ENCODE measurements around the gene CDYL. TPM values are rescaled to one million over a fixed set of nuclear protein-coding genes. Genes with fewer than 3 reads are reported as not detected.

The CDYL gene
- total and polyA plus RNA-seq, 5 donors from 2014 or later = 3.1 to 27.0 (median 4.1) TPM

GRCh38 chr6:4885341-4885933 lies 109.2 kb downstream of the CDYL start:
- H3K27ac ChIP-seq (ENCODE audit: insufficient read depth, low read length, poor library complexity, severe bottlenecking) = no peak overlapping the region
- Mint-ChIP-seq H3K27ac (no peak overlapping the region), H3K27me3 (no peaks in the 10 kb centered on the region), H3K4me3 (no peak overlapping the region), H3K9me3 (peaks cover 0 to 3% (median 0%) of the 10 kb centered on the region in 7 donors), H3K36me3 (no peaks in the 10 kb centered on the region), H3K4me1 (peaks cover 13 to 75% (median 46%) of the 10 kb centered on the region in 4 donors)
- ATAC-seq (ENCODE audit: low read depth in 2 of 2) (no peak), DNase-seq (no peak)
- H3K4me3 ChIP-seq (ENCODE audit: low read depth, low read length) = no peak overlapping the region
- H3K9me3 ChIP-seq (ENCODE audit: control insufficient read depth in 2 of 2, low read length in 2 of 2) = no peaks in the 10 kb centered on the region
- no peaks in the 10 kb centered on the region for H3K4me1 ChIP-seq (ENCODE audit: control insufficient read depth, insufficient read depth, low read length, poor library complexity, severe bottlenecking)
- no peaks in the 10 kb centered on the region for H3K36me3 ChIP-seq (ENCODE audit: control insufficient read depth, insufficient read depth, low read length)
- no peaks in the 10 kb centered on the region for H3K27me3 ChIP-seq (ENCODE audit: control insufficient read depth, insufficient read depth, low read length)

GRCh38 chr6:4888841-4889240 lies 112.6 kb downstream of the CDYL start:
- Mint-ChIP-seq H3K27ac (peak overlapping the region in 1 of 3 donors; percentile 23), H3K36me3 (peaks cover 21% of the 10 kb centered on the region), H3K9me3 (peaks cover 0 to 3% (median 0%) of the 10 kb centered on the region in 7 donors), H3K4me3 (no peak overlapping the region), H3K4me1 (peaks cover 22 to 58% (median 31%) of the 10 kb centered on the region in 4 donors), H3K27me3 (no peaks in the 10 kb centered on the region)
- no peak for ATAC-seq (ENCODE audit: low read depth in 2 of 2)
- H3K27ac ChIP-seq (ENCODE audit: insufficient read depth, low read length, poor library complexity, severe bottlenecking) = no peak overlapping the region
- no peaks in the 10 kb centered on the region for H3K27me3 ChIP-seq (ENCODE audit: control insufficient read depth, insufficient read depth, low read length)
- no peak overlapping the region for H3K4me3 ChIP-seq (ENCODE audit: low read depth, low read length)
- H3K4me1 ChIP-seq (ENCODE audit: control insufficient read depth, insufficient read depth, low read length, poor library complexity, severe bottlenecking) = no peaks in the 10 kb centered on the region
- peaks cover 15% of the 10 kb centered on the region for H3K36me3 ChIP-seq (ENCODE audit: control insufficient read depth, insufficient read depth, low read length)
- no peak for DNase-seq
- no peaks in the 10 kb centered on the region for H3K9me3 ChIP-seq (ENCODE audit: control insufficient read depth in 2 of 2, low read length in 2 of 2)

DNA sequence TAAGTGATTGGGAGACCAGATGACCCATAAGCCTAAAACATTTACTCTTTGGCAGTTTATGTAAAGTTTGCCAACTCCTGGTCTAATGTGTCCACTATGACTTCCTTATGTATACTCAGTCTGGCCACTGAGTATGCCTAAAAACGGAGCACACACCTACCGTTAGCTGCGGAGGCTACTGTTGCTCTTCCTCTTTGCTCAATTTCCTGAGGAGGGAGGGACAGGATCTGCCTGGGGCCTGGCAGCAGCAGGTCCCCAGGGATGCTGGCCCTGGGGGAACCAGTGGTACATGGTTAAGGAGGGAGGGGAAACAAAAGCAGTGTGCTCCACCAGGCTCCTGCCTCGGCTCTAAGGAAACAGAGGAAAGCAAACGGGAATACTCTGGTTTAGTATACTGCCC lies 113.5 kb downstream of the CDYL start:
- ATAC-seq (ENCODE audit: low read depth in 2 of 2) = no peak
- no peak overlapping the region for H3K27ac ChIP-seq (ENCODE audit: insufficient read depth, low read length, poor library complexity, severe bottlenecking)
- H3K27me3 ChIP-seq (ENCODE audit: control insufficient read depth, insufficient read depth, low read length) = no peaks in the 10 kb centered on the region
- Mint-ChIP-seq H3K36me3 (peaks cover 29% of the 10 kb centered on the region), H3K9me3 (peaks cover 0 to 3% (median 0%) of the 10 kb centered on the region in 7 donors), H3K4me3 (no peak overlapping the region), H3K4me1 (peaks cover 17 to 51% (median 26%) of the 10 kb centered on the region in 4 donors), H3K27me3 (no peaks in the 10 kb centered on the region), H3K27ac (peak overlapping the region in 2 of 3 donors; percentile 47 to 79)
- no peak for DNase-seq
- H3K4me1 ChIP-seq (ENCODE audit: control insufficient read depth, insufficient read depth, low read length, poor library complexity, severe bottlenecking) = no peaks in the 10 kb centered on the region
- no peak overlapping the region for H3K4me3 ChIP-seq (ENCODE audit: low read depth, low read length)
- H3K9me3 ChIP-seq (ENCODE audit: control insufficient read depth in 2 of 2, low read length in 2 of 2) = no peaks in the 10 kb centered on the region
- peaks cover 23% of the 10 kb centered on the region for H3K36me3 ChIP-seq (ENCODE audit: control insufficient read depth, insufficient read depth, low read length)

DNA sequence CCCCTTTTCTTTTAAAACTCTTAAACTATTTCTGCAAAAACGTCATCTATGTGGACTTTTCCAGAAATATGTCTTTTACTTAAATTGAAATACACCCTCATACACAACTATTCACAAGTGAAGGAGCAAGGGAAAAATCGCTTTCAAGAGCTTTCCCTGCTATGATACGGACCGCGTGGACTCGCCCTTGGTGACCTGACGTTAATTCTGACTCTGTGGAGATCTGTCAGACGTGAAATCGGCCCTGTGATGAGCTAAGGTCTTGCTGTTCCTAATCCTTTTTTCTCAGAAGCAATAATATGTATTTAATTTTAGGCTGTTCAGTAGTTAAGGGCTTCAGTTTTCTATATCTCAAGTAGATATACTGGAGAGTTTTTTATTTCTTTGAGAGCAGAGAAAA lies 114.0 kb downstream of the CDYL start:
- Histone ChIP-seq H3K36me3 (ENCODE audit: control insufficient read depth, insufficient read depth, low read length) (peaks cover 23% of the 10 kb centered on the region), H3K4me3 (ENCODE audit: low read depth, low read length) (no peak overlapping the region), H3K9me3 (ENCODE audit: control insufficient read depth in 2 of 2, low read length in 2 of 2) (no peaks in the 10 kb centered on the region), H3K27me3 (ENCODE audit: control insufficient read depth, insufficient read depth, low read length) (no peaks in the 10 kb centered on the region), H3K27ac (ENCODE audit: insufficient read depth, low read length, poor library complexity, severe bottlenecking) (no peak overlapping the region), H3K4me1 (ENCODE audit: control insufficient read depth, insufficient read depth, low read length, poor library complexity, severe bottlenecking) (no peaks in the 10 kb centered on the region)
- ATAC-seq (ENCODE audit: low read depth in 2 of 2) (no peak), DNase-seq (no peak)
- Mint-ChIP-seq H3K4me3 (no peak overlapping the region), H3K36me3 (peaks cover 30% of the 10 kb centered on the region), H3K9me3 (peaks cover 0 to 3% (median 0%) of the 10 kb centered on the region in 7 donors), H3K4me1 (peaks cover 17 to 49% (median 26%) of the 10 kb centered on the region in 4 donors), H3K27ac (peak overlapping the region in 1 of 3 donors; percentile 29), H3K27me3 (no peaks in the 10 kb centered on the region)

DNA sequence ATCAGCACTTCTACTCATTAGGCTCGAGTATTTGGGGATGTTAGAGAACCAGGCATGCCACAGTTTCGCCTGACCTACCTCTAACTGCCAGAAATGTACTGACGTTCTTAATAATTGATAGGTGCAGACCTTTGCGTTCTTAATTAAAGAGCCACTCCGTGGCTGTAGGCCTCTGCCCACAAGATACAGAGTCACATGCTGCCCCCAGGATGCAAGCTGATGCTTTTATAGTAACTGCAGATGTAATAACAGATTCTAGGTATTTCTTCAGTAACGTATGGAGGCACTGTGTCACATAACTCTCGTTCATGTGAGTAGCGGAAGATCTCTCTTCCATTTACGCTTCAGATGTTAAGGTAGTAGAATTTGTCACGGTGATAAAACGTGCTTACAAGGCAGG lies 114.4 kb downstream of the CDYL start:
- ATAC-seq (ENCODE audit: low read depth in 2 of 2) (no peak), DNase-seq (no peak)
- Mint-ChIP-seq H3K4me1 (peaks cover 13 to 44% (median 23%) of the 10 kb centered on the region in 4 donors), H3K9me3 (peaks cover 0 to 3% (median 0%) of the 10 kb centered on the region in 7 donors), H3K4me3 (no peak overlapping the region), H3K27me3 (no peaks in the 10 kb centered on the region), H3K27ac (no peak overlapping the region), H3K36me3 (peaks cover 30% of the 10 kb centered on the region)
- H3K4me3 ChIP-seq (ENCODE audit: low read depth, low read length) = no peak overlapping the region
- H3K9me3 ChIP-seq (ENCODE audit: control insufficient read depth in 2 of 2, low read length in 2 of 2) = no peaks in the 10 kb centered on the region
- no peaks in the 10 kb centered on the region for H3K4me1 ChIP-seq (ENCODE audit: control insufficient read depth, insufficient read depth, low read length, poor library complexity, severe bottlenecking)
- no peak overlapping the region for H3K27ac ChIP-seq (ENCODE audit: insufficient read depth, low read length, poor library complexity, severe bottlenecking)
- H3K27me3 ChIP-seq (ENCODE audit: control insufficient read depth, insufficient read depth, low read length) = no peaks in the 10 kb centered on the region
- peaks cover 23% of the 10 kb centered on the region for H3K36me3 ChIP-seq (ENCODE audit: control insufficient read depth, insufficient read depth, low read length)

DNA sequence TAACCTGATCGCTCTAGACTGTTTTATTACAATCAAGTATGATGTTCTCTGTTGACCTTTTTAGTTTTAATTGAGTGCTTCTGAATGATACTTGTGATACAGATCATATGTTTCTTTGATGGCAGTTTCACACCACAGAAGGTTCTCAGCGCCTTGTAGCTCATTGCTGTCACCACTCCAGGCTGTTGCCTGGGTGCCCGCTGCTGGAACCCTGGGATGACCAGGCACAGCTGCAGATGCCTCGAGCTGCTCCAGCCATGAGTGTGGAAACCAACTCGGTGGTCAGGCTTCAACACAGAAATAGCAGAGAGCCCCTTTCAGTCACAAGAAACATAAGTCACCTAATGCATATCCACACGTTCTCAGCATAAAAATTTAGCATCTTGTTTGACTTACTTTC lies 114.9 kb downstream of the CDYL start:
- peaks cover 0 to 3% (median 0%) of the 10 kb centered on the region in 7 donors for H3K9me3 Mint-ChIP-seq
- no peak overlapping the region for H3K4me3 Mint-ChIP-seq
- Histone ChIP-seq H3K27me3 (ENCODE audit: control insufficient read depth, insufficient read depth, low read length) (no peaks in the 10 kb centered on the region), H3K27ac (ENCODE audit: insufficient read depth, low read length, poor library complexity, severe bottlenecking) (no peak overlapping the region), H3K9me3 (ENCODE audit: control insufficient read depth in 2 of 2, low read length in 2 of 2) (no peaks in the 10 kb centered on the region), H3K36me3 (ENCODE audit: control insufficient read depth, insufficient read depth, low read length) (peaks cover 27% of the 10 kb centered on the region), H3K4me1 (ENCODE audit: control insufficient read depth, insufficient read depth, low read length, poor library complexity, severe bottlenecking) (no peaks in the 10 kb centered on the region), H3K4me3 (ENCODE audit: low read depth, low read length) (no peak overlapping the region)
- H3K27me3 Mint-ChIP-seq = no peaks in the 10 kb centered on the region
- H3K36me3 Mint-ChIP-seq = peaks cover 35% of the 10 kb centered on the region
- no peak for ATAC-seq (ENCODE audit: low read depth in 2 of 2)
- H3K4me1 Mint-ChIP-seq = peaks cover 9 to 39% (median 21%) of the 10 kb centered on the region in 4 donors
- no peak overlapping the region for H3K27ac Mint-ChIP-seq
- DNase-seq = no peak

- Mint-ChIP-seq H3K9me3 (peaks cover 0 to 5% (median 1%) of the 10 kb centered on the region in 7 donors), H3K27ac (no peak overlapping the region), H3K4me3 (no peak overlapping the region), H3K27me3 (no peaks in the 10 kb centered on the region), H3K36me3 (peaks cover 48% of the 10 kb centered on the region), H3K4me1 (peaks cover 2 to 24% (median 17%) of the 10 kb centered on the region in 4 donors)
- no peaks in the 10 kb centered on the region for H3K9me3 ChIP-seq (ENCODE audit: control insufficient read depth in 2 of 2, low read length in 2 of 2)
- H3K4me3 ChIP-seq (ENCODE audit: low read depth, low read length) = no peak overlapping the region
- H3K27ac ChIP-seq (ENCODE audit: insufficient read depth, low read length, poor library complexity, severe bottlenecking) = no peak overlapping the region
- no peaks in the 10 kb centered on the region for H3K27me3 ChIP-seq (ENCODE audit: control insufficient read depth, insufficient read depth, low read length)
- H3K4me1 ChIP-seq (ENCODE audit: control insufficient read depth, insufficient read depth, low read length, poor library complexity, severe bottlenecking) = no peaks in the 10 kb centered on the region
- no peak for ATAC-seq (ENCODE audit: low read depth in 2 of 2)
- H3K36me3 ChIP-seq (ENCODE audit: control insufficient read depth, insufficient read depth, low read length) = peaks cover 32% of the 10 kb centered on the region
- DNase-seq = no peak
Observed at GRCh38 chr6:4892785-4893485, 116.7 kb downstream of the CDYL start.

Data from CD4-positive, CD25-positive, alpha-beta regulatory T cell (primary cell).